Mesenchymal stem cell (in vitro differentiated cells and primary cell): Measurements from ENCODE around the gene MAGEB17.
A peak's percentile ranks its signal among the peaks of the same experiment; 100 is the strongest.
"Not testable (repeated sequence)": the region's sequence is repeated elsewhere in the genome, so short reads cannot be mapped to it uniquely, and the experiment has no call there.

Experiments
- DNase-seq: peaks from one replicate; pipeline ENCODE4 v3.0.0-alpha.2; 2013
- H2AFZ ChIP-seq: one replicate; pipeline ENCODE4 v1.6.1; 2013; ENCODE audit warnings: low read depth, mild to moderate bottlenecking, control low read depth, inconsistent platforms, low read length, moderate library complexity
- H2AK5ac ChIP-seq: 2 replicates; pipeline ENCODE4 v1.6.1; 2013; ENCODE audit warnings: low read length, moderate library complexity, mild to moderate bottlenecking, inconsistent platforms; ENCODE audit not compliant: severe bottlenecking
- H2BK120ac ChIP-seq: one replicate; pipeline ENCODE4 v1.6.1; 2013; ENCODE audit warnings: low read depth, mild to moderate bottlenecking, inconsistent platforms, low read length, moderate library complexity
- H2BK12ac ChIP-seq, 2 experiments: one replicate each; pipeline ENCODE4 v1.6.1; 2013; ENCODE audit warnings: inconsistent platforms in 2 of 2, low read length in 2 of 2, mild to moderate bottlenecking in 2 of 2, moderate library complexity in 2 of 2, control low read depth in 1 of 2
- H2BK15ac ChIP-seq: one replicate; pipeline ENCODE4 v1.6.1; 2013; ENCODE audit warnings: mild to moderate bottlenecking, low read depth, inconsistent platforms; ENCODE audit not compliant: poor library complexity, severe bottlenecking
- H2BK5ac ChIP-seq: 2 replicates; pipeline ENCODE4 v1.6.1; 2013; ENCODE audit warnings: low read depth, mild to moderate bottlenecking, low read length, control low read depth, inconsistent platforms; ENCODE audit not compliant: poor library complexity, severe bottlenecking
- H3K14ac ChIP-seq, 2 experiments: one replicate each; pipeline ENCODE4 v1.6.1; 2013; ENCODE audit warnings: inconsistent platforms in 2 of 2, low read length in 2 of 2, control low read depth in 1 of 2, mild to moderate bottlenecking in 1 of 2, moderate library complexity in 1 of 2
- H3K18ac ChIP-seq, 2 experiments: one replicate each; pipeline ENCODE4 v1.6.1; 2013; ENCODE audit warnings: inconsistent platforms in 2 of 2, low read length in 2 of 2, control low read depth in 1 of 2, low read depth in 1 of 2, mild to moderate bottlenecking in 1 of 2
- H3K23ac ChIP-seq, 2 experiments: one replicate each; pipeline ENCODE4 v1.6.1; 2013; ENCODE audit warnings: inconsistent platforms in 2 of 2, low read length in 2 of 2, mild to moderate bottlenecking in 2 of 2, moderate library complexity in 2 of 2, control low read depth in 1 of 2
- H3K27ac ChIP-seq: 2 replicates; pipeline ENCODE4 v1.5.1; 2013; ENCODE audit warnings: mild to moderate bottlenecking, moderate library complexity, low read length, control low read depth, inconsistent platforms; ENCODE audit not compliant: poor library complexity, severe bottlenecking
- H3K27me3 ChIP-seq, 2 experiments: 2 replicates each; pipeline versions ENCODE4 v1.6.1 to v1.7.0; 2013; ENCODE audit warnings: low read length in 2 of 2, mild to moderate bottlenecking in 2 of 2, moderate library complexity in 2 of 2, control low read depth in 1 of 2, inconsistent platforms in 1 of 2; ENCODE audit not compliant: control insufficient read depth in 1 of 2, insufficient read depth in 1 of 2
- H3K36me3 ChIP-seq, 2 experiments: 2 replicates each; pipeline versions ENCODE4 v1.6.1 to v1.7.0; 2013; ENCODE audit warnings: low read length in 2 of 2, control low read depth in 1 of 2, inconsistent platforms in 1 of 2, low read depth in 1 of 2, mild to moderate bottlenecking in 1 of 2; ENCODE audit not compliant: insufficient read depth in 2 of 2, control insufficient read depth in 1 of 2
- H3K4ac ChIP-seq, 2 experiments: one replicate each; pipeline ENCODE4 v1.6.1; 2013; ENCODE audit warnings: inconsistent platforms in 2 of 2, low read length in 2 of 2, mild to moderate bottlenecking in 2 of 2, moderate library complexity in 2 of 2, control low read depth in 1 of 2, low read depth in 1 of 2
- H3K4me1 ChIP-seq: 2 replicates; pipeline ENCODE4 v1.6.1; 2013; ENCODE audit warnings: low read depth, low read length, control low read depth; ENCODE audit not compliant: control insufficient read depth, insufficient read depth
- H3K4me2 ChIP-seq: 2 replicates; pipeline ENCODE4 v1.6.1; 2013; ENCODE audit warnings: low read length, mild to moderate bottlenecking, inconsistent platforms; ENCODE audit not compliant: poor library complexity, severe bottlenecking
- H3K4me3 ChIP-seq, 2 experiments: 2 replicates each; pipeline versions ENCODE4 v1.5.1 to v1.7.0; 2013; ENCODE audit warnings: low read length in 2 of 2, mild to moderate bottlenecking in 2 of 2, control low read depth in 1 of 2, low read depth in 1 of 2; ENCODE audit not compliant: insufficient read depth in 1 of 2
- H3K79me1 ChIP-seq: replicated peaks from 2 replicates; pipeline ENCODE4 v1.6.1; 2013; ENCODE audit warnings: mild to moderate bottlenecking, control low read depth, low read length, inconsistent platforms; ENCODE audit not compliant: poor library complexity, severe bottlenecking
- H3K9ac ChIP-seq: 2 replicates; pipeline ENCODE4 v1.7.0; 2013; ENCODE audit warnings: mild to moderate bottlenecking, low read length, moderate library complexity
- H3K9me3 ChIP-seq: 2 replicates; pipeline ENCODE4 v1.7.0; 2013; ENCODE audit warnings: mild to moderate bottlenecking, low read length; ENCODE audit not compliant: control insufficient read depth
- H4K8ac ChIP-seq: one replicate; pipeline ENCODE4 v1.6.1; 2013; ENCODE audit warnings: inconsistent platforms, mild to moderate bottlenecking, low read length, moderate library complexity
- H4K91ac ChIP-seq: one replicate; pipeline ENCODE4 v1.6.1; 2013; ENCODE audit warnings: mild to moderate bottlenecking, low read length, inconsistent platforms
- WGBS: methylation state at CpG from one replicate; pipeline ENCODE4 v1.1.7; 2013; ENCODE audit warnings: mixed read lengths; 5-methylcytosine and 5-hydroxymethylcytosine counted together

The MAGEB17 gene

DNA sequence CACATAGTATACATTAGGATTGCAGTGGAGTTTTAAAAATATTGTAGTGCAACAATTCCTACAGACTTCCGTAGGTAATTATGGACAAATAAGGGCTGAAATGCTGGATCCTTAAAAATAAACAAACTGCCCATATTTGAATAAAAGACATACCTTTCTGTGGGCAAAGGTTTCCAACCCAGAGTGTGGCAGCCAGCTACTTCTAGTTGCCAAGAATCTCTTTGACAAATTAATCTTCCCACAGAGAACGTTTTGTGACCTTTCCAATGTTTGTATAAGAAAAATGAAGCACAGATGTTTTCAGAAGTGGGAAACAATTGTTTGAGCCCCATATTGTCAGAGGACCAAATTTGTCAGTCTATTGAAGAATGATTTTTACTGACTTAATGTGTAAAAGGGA, 22.9 kb upstream of the MAGEB17 start:
- Histone ChIP-seq H2AFZ (no peak overlapping the region), H3K27me3 (peaks cover 0 to 12% of the 10 kb centered on the region in 2 experiments), H3K4ac (no peak overlapping the region), H2BK120ac (no peak overlapping the region), H3K9me3 (no peaks in the 10 kb centered on the region), H3K14ac (no peak overlapping the region), H3K27ac (no peak overlapping the region), H3K4me1 (no peaks in the 10 kb centered on the region), H2BK12ac (no peak overlapping the region), H3K9ac (no peak overlapping the region), H3K18ac (no peak overlapping the region), H4K91ac (no peak overlapping the region), H3K4me3 (no peak overlapping the region), H2BK15ac (no peak overlapping the region), H2BK5ac (no peak overlapping the region), H3K4me2 (no peak overlapping the region), H3K36me3 (no peaks in the 10 kb centered on the region), H3K23ac (no peak overlapping the region), H2AK5ac (no peak overlapping the region), H4K8ac (no peak overlapping the region), H3K79me1 (no peaks in the 10 kb centered on the region)
- whole genome bisulfite sequencing = no CpG with 5 or more reads among the region's 2 CpGs
- DNase-seq = no peak

DNA sequence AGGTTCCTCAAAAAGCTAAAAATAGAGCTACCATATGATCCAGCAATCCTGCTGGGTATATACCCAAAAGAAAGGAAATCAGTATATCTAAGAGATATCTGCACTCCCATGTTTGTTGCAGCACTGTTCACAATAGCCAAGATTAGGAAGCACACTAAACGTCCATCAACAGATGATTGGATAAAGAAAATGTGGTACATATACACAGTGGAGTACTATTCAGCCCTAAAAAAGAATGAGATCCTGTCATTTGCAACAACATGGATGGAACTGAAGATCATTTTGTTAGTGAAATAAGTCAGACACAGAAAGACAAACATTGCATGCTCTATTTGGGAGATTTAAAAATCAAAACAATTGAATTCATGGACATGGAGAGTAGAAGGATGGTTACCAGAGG, 22.2 kb upstream of the MAGEB17 start:
- not testable (repeated sequence) for H3K9me3 ChIP-seq, H4K8ac ChIP-seq, H3K9ac ChIP-seq, H3K4me2 ChIP-seq, DNase-seq, H3K14ac ChIP-seq, H3K18ac ChIP-seq, H3K4me1 ChIP-seq, H2AFZ ChIP-seq, H3K4me3 ChIP-seq, H2BK5ac ChIP-seq, H3K27ac ChIP-seq, H2BK15ac ChIP-seq, H3K23ac ChIP-seq, H3K36me3 ChIP-seq, H3K4ac ChIP-seq, H2AK5ac ChIP-seq, H3K79me1 ChIP-seq, H4K91ac ChIP-seq, H2BK12ac ChIP-seq, H2BK120ac ChIP-seq
- peaks cover 0 to 12% of the 10 kb centered on the region in 2 experiments for H3K27me3 ChIP-seq
- no CpG with 5 or more reads among the region's 1 CpG for WGBS

DNA sequence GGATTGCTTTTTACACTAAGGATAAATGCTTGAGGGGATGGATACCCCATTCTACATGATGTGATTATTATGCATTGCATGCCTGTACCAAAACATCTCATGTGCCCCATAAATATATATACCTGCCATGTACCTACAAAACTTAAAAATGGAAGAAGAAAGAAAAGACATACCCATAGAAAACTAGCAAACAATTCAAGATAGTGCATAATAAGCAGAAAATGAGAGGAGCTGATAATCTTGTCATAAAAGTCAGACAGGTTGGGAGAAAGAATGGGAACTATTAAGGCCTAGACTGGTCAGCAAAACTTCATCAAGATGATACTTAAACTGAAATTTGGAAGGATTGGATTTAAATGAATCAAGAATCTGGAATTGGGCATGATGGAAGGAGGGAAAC, 21.6 kb upstream of the MAGEB17 start:
- H3K4me1 ChIP-seq = no peaks in the 10 kb centered on the region
- H2AK5ac ChIP-seq = no peak overlapping the region
- H2BK12ac ChIP-seq = no peak overlapping the region
- no peak overlapping the region for H3K4me3 ChIP-seq
- H3K9ac ChIP-seq = no peak overlapping the region
- peaks cover 0 to 9% of the 10 kb centered on the region in 2 experiments for H3K27me3 ChIP-seq
- no peak for DNase-seq
- H3K79me1 ChIP-seq = no peaks in the 10 kb centered on the region
- H3K27ac ChIP-seq = no peak overlapping the region
- no peak overlapping the region for H2BK15ac ChIP-seq
- no peak overlapping the region for H3K4me2 ChIP-seq
- no peak overlapping the region for H3K14ac ChIP-seq
- H3K23ac ChIP-seq = no peak overlapping the region
- no peaks in the 10 kb centered on the region for H3K36me3 ChIP-seq
- no peak overlapping the region for H2BK120ac ChIP-seq
- no peak overlapping the region for H2AFZ ChIP-seq
- H3K9me3 ChIP-seq = no peaks in the 10 kb centered on the region
- H4K91ac ChIP-seq = no peak overlapping the region
- H3K4ac ChIP-seq = no peak overlapping the region
- H3K18ac ChIP-seq = no peak overlapping the region
- H2BK5ac ChIP-seq = no peak overlapping the region
- no peak overlapping the region for H4K8ac ChIP-seq

DNA sequence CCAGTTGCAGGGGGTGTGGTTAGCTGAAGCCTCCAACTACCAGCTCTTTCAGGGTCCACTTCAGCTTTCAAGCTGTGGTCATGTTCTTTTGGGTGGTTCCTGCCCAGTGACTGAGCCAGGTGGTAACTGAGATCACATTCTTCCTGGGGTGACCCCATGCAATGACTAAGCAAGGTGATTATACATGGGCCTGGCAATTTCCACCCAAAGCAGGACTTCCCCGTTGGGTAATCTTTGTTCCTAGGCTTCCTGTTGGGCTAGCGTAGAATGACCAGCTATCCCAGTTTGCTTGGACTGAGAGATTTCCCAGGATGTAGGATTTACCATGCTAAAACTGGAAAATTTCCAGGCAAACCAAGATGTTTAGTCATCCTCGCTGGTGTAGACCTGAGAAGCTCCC, 18.4 kb upstream of the MAGEB17 start:
- Histone ChIP-seq H3K79me1 (no peaks in the 10 kb centered on the region), H2BK15ac (no peak overlapping the region), H3K9ac (no peak overlapping the region), H3K9me3 (no peaks in the 10 kb centered on the region), H3K4me1 (no peaks in the 10 kb centered on the region), H3K27me3 (no peaks in the 10 kb centered on the region), H4K8ac (no peak overlapping the region), H3K23ac (no peak overlapping the region), H3K4ac (no peak overlapping the region), H4K91ac (no peak overlapping the region), H3K14ac (no peak overlapping the region), H3K4me2 (no peak overlapping the region), H2AK5ac (no peak overlapping the region), H3K36me3 (no peaks in the 10 kb centered on the region), H3K27ac (no peak overlapping the region), H3K4me3 (no peak overlapping the region), H2BK12ac (no peak overlapping the region), H3K18ac (peak overlapping the region in 1 of 2 experiments; percentile 21), H2AFZ (no peak overlapping the region), H2BK120ac (no peak overlapping the region), H2BK5ac (no peak overlapping the region)
- WGBS = 67% methylated on average over 3 of the region's 3 CpGs
- DNase-seq = no peak
